Lower lobe of right lung (tissue), 2 donors: ENCODE measurements around the gene CIAO2B. TPM values are rescaled to one million over a fixed set of nuclear protein-coding genes. Genes with fewer than 3 reads are reported as not detected.

Experiments
- ATAC-seq, 2 donors: fragments of 200-7000 bp; cut with Tn5 transposase; one replicate each; pipeline ENCODE4 v1.9.1; 2020 to 2022; ENCODE audit warnings: mild to moderate bottlenecking in 2 of 2, moderate library complexity in 2 of 2
- DNase-seq: peaks from one replicate; pipeline ENCODE4 v3.0.0-alpha.2; 2020
- H3K27ac ChIP-seq: fragments of 200-600 bp; one replicate; pipeline ENCODE4 v1.8.0; 2022
- H3K27me3 ChIP-seq: fragments of 200-600 bp; one replicate; pipeline ENCODE4 v1.8.0; 2022; ENCODE audit warnings: low read depth
- H3K36me3 ChIP-seq: fragments of 200-600 bp; one replicate; pipeline ENCODE4 v1.8.0; 2022; ENCODE audit warnings: mild to moderate bottlenecking
- H3K4me1 ChIP-seq: fragments of 200-600 bp; one replicate; pipeline ENCODE4 v1.8.0; 2022
- H3K4me3 ChIP-seq: fragments of 200-600 bp; one replicate; pipeline ENCODE4 v1.8.0; 2022; ENCODE audit warnings: mild to moderate bottlenecking
- H3K9me3 ChIP-seq: fragments of 200-600 bp; one replicate; pipeline ENCODE4 v1.8.0; 2022
- intact Hi-C: fragments of 100-400 bp; cut with DNase I; formaldehyde crosslinking; loops from one replicate; pipeline ENCODE4 v1.11.0; 2022
- total RNA-seq: library from RNA; stranded (reverse); fragmentation: NEBNext Ultra II Directional; extraction: Animal tissue kit (Norgen Biotek cat#: 25700); gene quantifications from one replicate; pipeline ENCODE4 v1.2.1, GENCODE V29; 2021
- TF ChIP-seq, protein P1 (sequence below): fragments of 200-600 bp; IDR thresholded peaks from one replicate; pipeline ENCODE4 v1.8.0; 2022; ENCODE audit warnings: antibody characterized with exemption, mild to moderate bottlenecking
- donor health status: DM: no; HTN: yes; CAD: no; lungs with severe emphysema.

CIAO2B gene
- total RNA-seq, 1 donor from 2014 or later = 76.8 TPM

DNA sequence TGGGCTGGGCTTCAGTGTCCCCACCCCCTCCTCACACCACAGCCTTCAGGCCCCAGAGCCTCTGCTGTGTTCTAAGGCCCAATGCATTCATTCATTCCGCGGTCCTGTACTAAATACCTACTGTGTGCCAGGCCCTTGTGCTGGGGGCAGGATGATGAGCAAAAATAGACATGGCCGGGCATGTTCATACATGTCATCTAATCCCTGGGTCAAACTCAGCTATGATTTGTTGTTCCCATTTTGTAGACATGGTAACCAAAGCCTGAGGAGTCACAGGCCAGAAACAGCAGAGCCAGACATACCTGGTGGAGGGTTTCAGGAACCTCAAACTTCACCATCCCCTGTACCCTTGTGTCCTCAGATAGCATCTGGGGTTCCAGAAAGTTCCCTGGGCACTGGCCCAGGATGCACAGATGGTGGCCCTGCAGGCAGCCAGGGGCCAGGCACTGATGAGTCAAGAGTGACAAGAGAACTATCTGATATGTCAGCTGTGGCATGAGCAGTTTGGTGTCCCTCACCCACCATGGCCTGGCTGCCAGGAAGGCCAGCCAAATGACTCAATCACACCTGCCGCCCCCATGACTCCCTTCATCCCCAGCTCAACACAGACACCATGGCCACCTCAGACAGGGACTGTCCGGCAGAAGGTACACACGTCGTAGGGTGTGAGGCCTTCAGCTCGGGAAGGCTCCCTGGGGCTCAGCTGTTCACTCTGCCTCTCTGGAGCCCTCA is 6.1 kb downstream of the CIAO2B start:
- Histone ChIP-seq H3K4me3 (no peak overlapping the region), H3K27me3 (peaks cover 13% of the 10 kb centered on the region), H3K9me3 (no peaks in the 10 kb centered on the region), H3K27ac (peak overlapping the region; percentile 79), H3K36me3 (peaks cover 16% of the 10 kb centered on the region), H3K4me1 (peaks cover 58% of the 10 kb centered on the region)
- ATAC-seq = no peak
- no peak for DNase-seq
- intact Hi-C loops = no loop called here
- TF ChIP-seq, protein P1, sequence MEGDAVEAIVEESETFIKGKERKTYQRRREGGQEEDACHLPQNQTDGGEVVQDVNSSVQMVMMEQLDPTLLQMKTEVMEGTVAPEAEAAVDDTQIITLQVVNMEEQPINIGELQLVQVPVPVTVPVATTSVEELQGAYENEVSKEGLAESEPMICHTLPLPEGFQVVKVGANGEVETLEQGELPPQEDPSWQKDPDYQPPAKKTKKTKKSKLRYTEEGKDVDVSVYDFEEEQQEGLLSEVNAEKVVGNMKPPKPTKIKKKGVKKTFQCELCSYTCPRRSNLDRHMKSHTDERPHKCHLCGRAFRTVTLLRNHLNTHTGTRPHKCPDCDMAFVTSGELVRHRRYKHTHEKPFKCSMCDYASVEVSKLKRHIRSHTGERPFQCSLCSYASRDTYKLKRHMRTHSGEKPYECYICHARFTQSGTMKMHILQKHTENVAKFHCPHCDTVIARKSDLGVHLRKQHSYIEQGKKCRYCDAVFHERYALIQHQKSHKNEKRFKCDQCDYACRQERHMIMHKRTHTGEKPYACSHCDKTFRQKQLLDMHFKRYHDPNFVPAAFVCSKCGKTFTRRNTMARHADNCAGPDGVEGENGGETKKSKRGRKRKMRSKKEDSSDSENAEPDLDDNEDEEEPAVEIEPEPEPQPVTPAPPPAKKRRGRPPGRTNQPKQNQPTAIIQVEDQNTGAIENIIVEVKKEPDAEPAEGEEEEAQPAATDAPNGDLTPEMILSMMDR = no peak

DNA sequence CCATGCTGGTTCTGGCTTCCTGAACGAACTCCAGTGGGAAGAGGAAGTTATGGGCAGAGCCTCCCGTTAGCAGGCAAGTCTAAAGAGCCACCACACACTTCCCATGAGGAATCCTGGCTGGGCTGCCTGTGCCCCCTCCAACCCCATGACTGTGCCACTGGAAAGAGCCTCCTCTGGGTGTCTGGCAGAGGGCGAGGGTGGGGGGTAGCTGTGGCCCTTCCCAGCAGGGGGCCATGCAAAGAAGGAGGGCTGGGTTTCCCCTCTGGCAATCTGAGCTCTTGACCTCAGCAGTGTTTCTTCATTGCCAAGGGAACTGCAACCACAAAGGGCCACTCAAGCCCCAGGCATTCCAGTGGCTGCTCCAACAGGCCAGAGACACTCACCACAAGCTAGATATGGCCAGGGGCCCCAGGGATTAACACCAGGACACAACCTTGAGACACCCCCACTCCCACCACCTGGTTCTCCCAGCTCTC is 7.2 kb downstream of the CIAO2B start:
- TF ChIP-seq, protein P1 = no peak
- ATAC-seq (peak; percentile 79 to 81), DNase-seq (peak; percentile 78)
- Histone ChIP-seq H3K36me3 (peaks cover 10% of the 10 kb centered on the region), H3K4me3 (no peak overlapping the region), H3K27me3 (peaks cover 13% of the 10 kb centered on the region), H3K27ac (peak overlapping the region; percentile 79), H3K4me1 (peaks cover 55% of the 10 kb centered on the region), H3K9me3 (no peaks in the 10 kb centered on the region)
- intact Hi-C loops = no loop called here

- peak in 1 of 2 donors; percentile 1 for ATAC-seq
- Histone ChIP-seq H3K36me3 (peaks cover 15% of the 10 kb centered on the region), H3K4me3 (peak overlapping the region; percentile 65), H3K27ac (peak overlapping the region; percentile 79), H3K27me3 (peaks cover 13% of the 10 kb centered on the region), H3K9me3 (no peaks in the 10 kb centered on the region), H3K4me1 (peaks cover 55% of the 10 kb centered on the region)
- TF ChIP-seq, protein P1 = no peak
- intact Hi-C loops = no loop called here
- no peak for DNase-seq
These were observed 7.8 kb downstream of the CIAO2B start for GRCh38 chr16:66926171-66926947.

DNA sequence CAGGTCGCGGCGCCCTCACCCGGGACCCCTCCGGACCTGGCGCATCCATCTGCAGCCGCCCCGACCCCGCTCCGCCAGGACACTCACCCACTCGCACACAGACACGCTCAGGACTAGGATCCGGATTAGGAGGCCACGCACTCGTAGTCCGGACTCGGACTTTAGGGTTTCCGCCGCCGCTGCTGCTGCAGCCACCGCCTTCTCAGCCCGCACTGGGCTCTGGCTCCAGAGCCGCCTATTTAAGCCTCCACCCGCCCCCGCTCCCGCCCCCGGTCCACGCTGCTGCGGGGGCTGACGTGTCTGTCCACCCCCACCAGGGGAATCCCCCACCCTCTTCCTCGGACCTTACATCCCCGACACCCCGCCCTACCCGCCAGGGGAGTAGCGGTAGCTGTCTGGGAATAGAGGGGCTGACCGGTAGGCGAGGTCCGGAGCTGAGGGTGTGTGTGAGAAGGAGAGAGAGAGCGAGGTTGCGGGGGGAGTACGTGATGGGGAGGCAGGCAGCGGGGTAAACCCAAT is 8.8 kb downstream of the CIAO2B start, which contains the start of gene RRAD:
RRAD (minus strand) TSS at position 214 of the 519 bp plus-strand sequence. CDS start 356 bp downstream, outside the sequence.
- H3K27ac ChIP-seq = peak within 1 kb of the TSS; percentile 79
- TF ChIP-seq, protein P1 = no peak
- H3K36me3 ChIP-seq = peaks cover 9% of the 10 kb centered on the region
- no peaks in the 10 kb centered on the region for H3K9me3 ChIP-seq
- H3K4me1 ChIP-seq = peaks cover 55% of the 10 kb centered on the region
- H3K4me3 ChIP-seq = peak within 1 kb of the TSS; percentile 65
- DNase-seq (peak; percentile 63), ATAC-seq (peak; percentile 48 to 61)
- peaks cover 13% of the 10 kb centered on the region for H3K27me3 ChIP-seq
- intact Hi-C loops = no loop called here

GRCh38 chr16:66924527-66925321 is 9.5 kb downstream of the CIAO2B start:
- peaks cover 55% of the 10 kb centered on the region for H3K4me1 ChIP-seq
- no peaks in the 10 kb centered on the region for H3K9me3 ChIP-seq
- H3K4me3 ChIP-seq = peak overlapping the region; percentile 65
- peak overlapping the region; percentile 79 for H3K27ac ChIP-seq
- DNase-seq = peak; percentile 67
- peaks cover 13% of the 10 kb centered on the region for H3K27me3 ChIP-seq
- ATAC-seq = peak; percentile 63 to 76
- TF ChIP-seq, protein P1 = peak; percentile 39
- H3K36me3 ChIP-seq = peaks cover 6% of the 10 kb centered on the region
- intact Hi-C loops = no loop called here
